Caki2 (cell line): ENCODE data around the gene UHRF2. TPM values are rescaled to one million over a fixed set of nuclear protein-coding genes. Genes with fewer than 3 reads are reported as not detected.
"Not testable (repeated sequence)": the region's sequence is repeated elsewhere in the genome, so short reads cannot be mapped to it uniquely, and the experiment has no call there.

ENCODE experiments used
- DNase-seq: peaks from one replicate; pipeline ENCODE4 v3.0.0-alpha.2; 2015; ENCODE audit warnings: low read depth
- in situ Hi-C: cut with HindIII; loops from 2 replicates; pipeline ENCODE4 v1.10.0; 2016; ENCODE audit warnings: low sequenced_read_pairs, low pct_unique_long_range_greater_than_20kb, mixed read lengths
- total RNA-seq: library from RNA; depleted of rRNA; stranded (reverse); fragments of >200 nt; shearing (Covaris generic); gene quantifications from 2 replicates; pipeline ENCODE4 v1.2.3, GENCODE V29; 2014; ENCODE audit warnings: low replicate concordance; rRNA removed

The UHRF2 gene, protein sequence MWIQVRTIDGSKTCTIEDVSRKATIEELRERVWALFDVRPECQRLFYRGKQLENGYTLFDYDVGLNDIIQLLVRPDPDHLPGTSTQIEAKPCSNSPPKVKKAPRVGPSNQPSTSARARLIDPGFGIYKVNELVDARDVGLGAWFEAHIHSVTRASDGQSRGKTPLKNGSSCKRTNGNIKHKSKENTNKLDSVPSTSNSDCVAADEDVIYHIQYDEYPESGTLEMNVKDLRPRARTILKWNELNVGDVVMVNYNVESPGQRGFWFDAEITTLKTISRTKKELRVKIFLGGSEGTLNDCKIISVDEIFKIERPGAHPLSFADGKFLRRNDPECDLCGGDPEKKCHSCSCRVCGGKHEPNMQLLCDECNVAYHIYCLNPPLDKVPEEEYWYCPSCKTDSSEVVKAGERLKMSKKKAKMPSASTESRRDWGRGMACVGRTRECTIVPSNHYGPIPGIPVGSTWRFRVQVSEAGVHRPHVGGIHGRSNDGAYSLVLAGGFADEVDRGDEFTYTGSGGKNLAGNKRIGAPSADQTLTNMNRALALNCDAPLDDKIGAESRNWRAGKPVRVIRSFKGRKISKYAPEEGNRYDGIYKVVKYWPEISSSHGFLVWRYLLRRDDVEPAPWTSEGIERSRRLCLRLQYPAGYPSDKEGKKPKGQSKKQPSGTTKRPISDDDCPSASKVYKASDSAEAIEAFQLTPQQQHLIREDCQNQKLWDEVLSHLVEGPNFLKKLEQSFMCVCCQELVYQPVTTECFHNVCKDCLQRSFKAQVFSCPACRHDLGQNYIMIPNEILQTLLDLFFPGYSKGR
- 4.8 and 6.0 TPM in 2 replicates for total RNA-seq

DNA sequence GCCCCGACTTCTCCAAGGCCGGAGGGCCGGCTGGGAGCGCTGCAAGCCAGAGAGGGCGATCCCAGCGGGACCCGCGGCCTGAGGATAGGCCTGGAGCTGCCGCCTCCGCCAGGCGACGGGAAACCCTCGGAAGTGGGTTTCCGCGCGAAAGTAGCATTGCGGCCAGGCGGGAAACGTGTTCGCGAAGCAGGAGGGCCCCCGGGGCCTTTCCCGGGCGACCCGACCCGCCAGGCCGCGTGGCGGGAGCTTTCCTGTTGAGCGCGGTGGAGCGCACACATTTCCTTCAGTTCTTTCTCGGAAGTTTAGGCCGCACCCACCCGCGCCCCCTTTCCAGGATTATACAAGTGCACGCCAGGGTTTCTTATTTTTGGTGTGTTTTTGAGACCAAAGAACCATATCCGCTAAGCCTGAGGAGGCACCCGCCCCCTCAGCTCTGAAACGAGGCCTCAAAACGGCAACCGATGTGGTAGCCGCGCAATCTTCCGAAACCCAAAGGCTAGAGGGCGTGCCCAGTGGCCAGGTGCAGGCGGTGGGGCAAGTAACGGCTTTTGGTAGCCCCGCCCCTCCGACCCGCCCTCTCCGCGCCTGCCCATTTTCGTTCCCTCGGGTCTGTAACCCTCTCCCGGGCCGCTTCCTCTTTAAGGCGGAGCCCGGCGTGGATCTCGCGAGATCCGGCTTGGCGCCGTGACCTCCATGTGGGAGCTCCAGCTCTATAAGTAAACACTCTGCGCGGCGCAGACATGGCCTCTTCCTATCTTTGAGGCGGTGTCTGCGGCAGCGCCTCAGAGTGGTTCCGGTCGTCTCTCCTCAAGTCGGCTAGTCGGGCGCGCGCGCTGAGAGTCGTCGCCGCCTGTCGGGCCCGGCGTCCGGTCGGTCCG, at the start of gene UHRF2:
Gene UHRF2, plus strand, starts transcription at position 713 of the 878 bp plus-strand sequence. CDS start 292 bp downstream, outside the sequence.
- in situ Hi-C loops, result no loop called here
- DNase-seq, result peak; percentile 93

DNA sequence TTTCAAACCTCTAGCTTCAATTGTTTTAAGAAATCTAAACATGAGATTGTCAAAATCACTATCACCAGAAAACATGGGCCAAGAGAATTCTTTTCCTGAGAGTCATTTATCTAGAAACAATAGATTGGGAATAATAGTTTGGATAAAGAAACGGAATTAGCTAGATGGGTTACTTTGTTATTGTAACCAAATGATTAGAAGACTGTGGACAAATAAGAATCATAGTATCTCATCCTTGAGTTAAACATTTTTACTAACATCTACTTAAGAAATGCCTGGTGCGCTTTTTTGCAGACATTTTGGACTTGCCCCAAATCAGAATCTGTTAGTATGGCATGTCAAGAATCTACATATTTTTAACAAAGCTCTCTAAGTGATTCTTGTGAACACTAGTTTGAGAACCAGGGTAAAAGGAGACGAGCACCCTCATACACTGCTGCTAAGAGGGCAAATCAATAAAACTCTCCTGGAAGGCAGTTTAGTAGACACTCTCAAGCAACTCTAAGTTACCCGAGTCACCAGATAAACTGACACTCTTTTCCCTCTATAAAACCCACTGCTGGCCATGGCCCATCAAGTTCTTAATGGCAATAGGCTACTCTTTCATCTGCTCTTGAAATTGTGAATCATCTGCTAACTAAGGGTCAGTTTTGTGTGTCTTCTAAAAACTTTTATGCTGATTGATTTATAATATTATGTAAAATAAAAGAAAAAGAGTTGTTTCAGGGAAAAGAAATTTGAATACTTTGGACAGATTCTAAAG, 45.7 kb upstream of the UHRF2 start:
- in situ Hi-C loops, result no loop called here

DNA sequence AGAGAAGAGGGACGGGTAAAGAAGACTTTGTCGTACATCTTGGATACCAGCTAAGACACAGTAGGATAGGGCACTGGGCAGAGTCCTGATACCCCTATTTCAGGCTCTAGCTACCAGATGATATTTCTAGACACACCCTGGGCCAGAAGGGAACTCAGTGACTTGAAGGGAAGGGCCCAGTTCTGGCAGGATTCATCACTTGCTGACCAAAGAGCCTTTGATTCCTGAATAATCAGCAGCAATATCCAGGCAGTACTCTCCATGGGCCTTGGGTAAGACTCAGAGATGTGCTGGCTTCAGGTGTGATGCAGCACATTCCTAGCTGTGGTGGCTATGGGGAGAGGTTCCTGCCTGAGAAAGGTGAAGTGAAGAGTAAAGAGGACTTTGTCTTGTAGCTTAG, 44.2 kb upstream of the UHRF2 start:
- in situ Hi-C loops, result no loop called here
- no peak for DNase-seq

More for the DNA sequence above, 45.7 kb upstream of the UHRF2 start:
- DNase-seq, result no peak

DNA sequence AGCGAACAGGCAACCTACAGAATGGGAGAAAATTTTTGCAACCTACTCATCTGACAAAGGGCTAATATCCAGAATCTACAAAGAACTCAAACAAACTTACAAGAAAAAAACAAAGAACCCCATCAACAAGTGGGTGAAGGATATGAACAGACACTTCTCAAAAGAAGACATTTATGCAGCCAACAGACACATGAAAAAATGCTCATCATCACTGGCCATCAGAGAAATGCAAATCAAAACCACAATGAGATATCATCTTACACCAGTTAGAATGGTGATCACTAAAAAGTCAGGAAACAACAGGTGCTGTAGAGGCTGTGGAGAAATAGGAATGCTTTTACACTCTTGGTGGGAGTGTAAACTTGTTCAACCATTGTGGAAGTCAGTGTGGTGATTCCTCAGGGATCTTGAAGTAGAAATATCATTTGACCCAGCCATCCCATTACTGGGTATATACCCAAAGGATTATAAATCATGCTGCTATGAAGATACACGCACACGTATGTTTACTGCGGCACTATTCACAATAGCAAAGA, 31.5 kb upstream of the UHRF2 start:
- DNase-seq, in situ Hi-C loops: not testable (repeated sequence)

DNA sequence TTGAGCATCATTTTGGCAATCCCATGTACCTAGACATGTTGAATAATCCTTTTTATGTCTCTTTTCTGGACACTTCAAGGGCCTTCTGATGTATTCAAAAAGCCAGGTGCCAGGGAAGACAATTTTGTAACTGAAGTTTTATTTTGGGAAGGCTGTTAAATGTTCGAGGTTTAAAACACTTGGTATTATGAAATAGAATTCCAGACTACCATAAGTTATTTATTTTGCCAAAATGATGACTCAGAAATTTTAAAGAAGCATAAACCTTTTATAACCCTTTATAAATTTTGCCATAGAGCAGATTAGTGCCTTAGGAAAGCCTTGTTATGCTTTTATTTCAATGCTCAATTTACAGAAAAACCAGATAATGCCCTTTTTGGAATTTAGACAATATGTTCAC, 30.3 kb upstream of the UHRF2 start:
- DNase-seq, result no peak
- in situ Hi-C loops, result no loop called here

DNA sequence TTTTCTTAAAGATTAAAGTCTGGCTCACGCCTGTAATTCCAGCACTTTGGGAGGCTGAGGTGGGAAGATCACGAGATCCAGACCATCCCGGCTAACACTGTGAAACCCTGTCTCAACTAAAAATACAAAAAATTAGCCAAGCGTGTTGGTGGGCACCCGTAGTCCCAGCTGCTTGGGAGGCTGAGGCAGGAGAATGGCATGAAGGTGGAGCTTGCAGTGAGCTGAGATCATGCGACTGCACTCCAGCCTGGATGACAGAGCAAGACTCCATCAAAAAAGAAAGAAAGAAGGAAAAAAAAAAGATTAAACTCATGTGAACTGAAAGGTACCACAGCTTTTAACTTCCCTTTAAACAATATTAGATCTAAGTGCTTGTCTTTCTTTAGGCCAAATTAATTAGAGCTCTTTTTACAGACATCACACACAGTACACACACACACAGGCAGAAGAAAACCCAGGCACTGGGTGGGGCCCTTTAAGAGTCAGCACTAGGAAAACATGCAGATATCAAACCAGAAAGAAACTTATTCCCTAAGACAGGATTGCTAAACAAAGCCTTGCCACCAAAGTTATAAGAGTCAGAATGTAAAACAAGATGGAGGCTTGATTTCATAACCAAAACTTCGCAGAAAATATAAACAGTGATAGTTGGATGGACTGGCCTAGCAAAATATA, 29.3 kb upstream of the UHRF2 start:
- no peak for DNase-seq
- in situ Hi-C loops, result no loop called here

DNA sequence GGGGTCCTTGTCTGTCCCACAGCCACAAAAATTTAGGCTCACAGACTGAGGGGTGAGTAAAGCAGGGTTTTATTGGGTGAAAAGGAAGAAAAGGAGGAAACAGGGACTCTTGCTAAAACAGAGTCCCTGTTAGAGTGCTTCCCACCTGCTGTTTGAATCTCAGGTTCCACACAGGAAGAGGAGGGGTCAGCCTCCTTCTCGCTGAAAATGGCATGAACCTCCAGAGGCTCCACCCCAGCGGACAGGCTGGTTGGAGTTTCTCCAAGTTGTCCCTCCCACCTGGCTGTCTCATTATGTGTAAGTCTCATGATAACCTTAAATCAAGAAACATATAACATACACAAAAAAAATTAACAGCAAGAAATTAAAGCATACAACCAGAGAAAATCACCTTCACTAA, 28.3 kb upstream of the UHRF2 start:
- no peak for DNase-seq
- in situ Hi-C loops, result no loop called here

DNA sequence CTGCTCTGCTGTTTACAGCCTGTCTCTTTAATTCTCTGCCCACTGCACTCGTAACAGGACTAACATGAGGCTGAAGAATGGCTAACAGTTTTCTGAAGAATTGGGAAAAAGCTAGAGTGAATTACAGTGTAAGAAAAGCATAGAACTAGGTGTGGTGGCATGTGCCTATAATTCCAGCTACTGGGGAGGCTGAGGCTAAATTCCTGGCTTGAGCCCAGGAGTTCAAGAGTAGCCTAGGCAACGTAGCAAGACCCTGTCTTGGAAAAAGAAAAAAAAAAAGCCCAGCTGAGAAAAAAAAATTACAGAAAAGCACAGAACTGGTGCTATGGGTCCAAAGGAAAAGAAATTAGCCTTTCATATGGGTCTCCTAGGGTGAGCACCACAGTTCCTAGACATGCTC, 13.9 kb upstream of the UHRF2 start:
- in situ Hi-C loops, result no loop called here

DNA sequence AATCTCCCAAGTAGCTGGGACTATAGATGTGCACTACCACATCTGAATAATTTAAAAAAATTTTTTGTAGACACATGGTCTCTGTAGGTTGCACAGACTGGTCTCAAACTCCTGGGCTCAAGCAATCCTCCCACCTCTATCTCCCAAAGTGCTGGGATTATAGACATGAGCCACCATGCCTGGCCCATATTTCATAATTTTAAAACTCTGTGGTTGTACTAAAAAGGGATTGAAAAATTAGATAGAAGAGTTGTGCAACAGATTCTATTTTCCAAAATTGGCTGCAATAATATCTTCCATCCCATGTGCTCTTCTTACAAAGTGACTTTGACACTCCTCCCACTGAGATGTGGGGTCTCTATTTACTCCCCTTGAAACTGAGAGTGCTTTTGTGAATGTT, 7.6 kb upstream of the UHRF2 start:
- DNase-seq, result no peak
- in situ Hi-C loops, result no loop called here

More for the DNA sequence above, 13.9 kb upstream of the UHRF2 start:
- no peak for DNase-seq

DNA sequence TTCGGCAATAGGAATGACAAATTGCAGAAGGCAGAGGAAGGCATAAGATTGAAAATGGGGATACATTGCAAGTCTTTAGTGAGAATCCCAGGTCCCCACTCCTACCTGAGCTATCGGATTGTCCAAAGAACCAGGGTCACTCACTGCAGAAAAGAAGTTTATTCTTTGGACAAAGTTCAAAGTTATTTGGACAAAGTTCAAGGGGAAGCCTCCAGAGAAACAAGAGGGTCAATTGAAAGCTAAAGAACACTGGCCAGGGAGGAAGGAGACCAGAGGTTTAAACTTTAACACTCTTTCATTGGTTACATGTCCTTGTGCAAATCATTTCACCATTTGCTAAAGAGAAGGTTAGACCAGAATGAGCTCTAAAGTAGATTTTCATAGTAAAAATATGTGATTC, 5.2 kb upstream of the UHRF2 start:
- no peak for DNase-seq
- in situ Hi-C loops, result no loop called here

DNA sequence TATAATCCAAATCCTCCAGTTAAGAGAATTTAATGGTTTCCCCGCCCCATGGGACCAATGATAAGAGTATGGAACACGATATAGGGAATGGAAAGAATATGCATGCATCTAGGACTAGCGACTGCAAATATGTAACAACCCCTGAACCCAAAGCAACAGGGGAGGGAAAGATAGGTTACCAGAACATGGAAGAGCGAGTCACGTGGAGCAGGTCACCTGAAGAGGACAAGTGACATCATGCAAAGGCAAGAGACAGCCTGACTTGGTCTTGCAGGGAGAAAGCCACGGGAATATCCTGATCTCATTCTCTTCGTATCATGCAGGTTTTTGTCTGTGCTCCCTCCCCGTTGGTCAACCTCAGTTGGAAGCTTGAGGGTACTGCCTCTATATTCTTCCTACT, 4.7 kb upstream of the UHRF2 start:
- in situ Hi-C loops, result no loop called here
- DNase-seq, result no peak

DNA sequence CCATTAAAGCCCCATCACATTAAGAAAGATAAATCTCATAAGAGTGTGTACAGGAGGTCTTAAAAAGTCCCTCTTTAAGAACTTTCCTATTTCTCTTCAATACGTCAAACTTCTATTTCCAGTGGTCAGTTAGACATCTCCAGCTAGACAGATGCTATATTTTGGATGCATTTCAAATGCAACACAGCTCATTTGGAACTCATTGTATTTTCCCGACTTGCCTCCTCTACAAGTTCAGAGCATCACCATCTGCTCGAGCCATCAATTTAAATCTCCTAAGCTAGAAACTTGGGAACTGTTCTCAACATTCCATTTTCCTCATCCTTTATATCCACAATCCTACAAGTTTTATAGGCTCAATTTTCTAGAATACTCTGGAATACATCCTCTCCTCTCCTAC, 3.2 kb upstream of the UHRF2 start:
- in situ Hi-C loops, result no loop called here
- no peak for DNase-seq

DNA sequence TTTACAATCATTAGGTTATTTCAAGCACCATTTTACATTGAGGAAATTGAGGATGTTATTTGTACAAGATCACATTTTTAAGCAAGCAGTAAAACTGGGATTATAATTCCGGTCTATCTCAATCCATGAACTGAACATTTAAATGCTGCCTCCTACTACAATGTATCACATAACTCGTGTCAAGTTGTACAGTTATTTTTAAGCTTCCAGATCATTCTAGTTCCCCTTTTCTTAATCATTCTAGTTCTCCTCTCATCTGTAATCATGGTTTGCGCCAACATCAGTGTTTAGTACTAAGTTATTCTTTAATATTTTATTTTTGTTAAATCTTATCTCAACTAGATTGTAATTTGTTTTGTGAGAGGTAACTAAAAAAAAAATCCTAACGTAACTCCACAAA, 2.4 kb upstream of the UHRF2 start:
- in situ Hi-C loops, result no loop called here
- DNase-seq, result no peak

DNA sequence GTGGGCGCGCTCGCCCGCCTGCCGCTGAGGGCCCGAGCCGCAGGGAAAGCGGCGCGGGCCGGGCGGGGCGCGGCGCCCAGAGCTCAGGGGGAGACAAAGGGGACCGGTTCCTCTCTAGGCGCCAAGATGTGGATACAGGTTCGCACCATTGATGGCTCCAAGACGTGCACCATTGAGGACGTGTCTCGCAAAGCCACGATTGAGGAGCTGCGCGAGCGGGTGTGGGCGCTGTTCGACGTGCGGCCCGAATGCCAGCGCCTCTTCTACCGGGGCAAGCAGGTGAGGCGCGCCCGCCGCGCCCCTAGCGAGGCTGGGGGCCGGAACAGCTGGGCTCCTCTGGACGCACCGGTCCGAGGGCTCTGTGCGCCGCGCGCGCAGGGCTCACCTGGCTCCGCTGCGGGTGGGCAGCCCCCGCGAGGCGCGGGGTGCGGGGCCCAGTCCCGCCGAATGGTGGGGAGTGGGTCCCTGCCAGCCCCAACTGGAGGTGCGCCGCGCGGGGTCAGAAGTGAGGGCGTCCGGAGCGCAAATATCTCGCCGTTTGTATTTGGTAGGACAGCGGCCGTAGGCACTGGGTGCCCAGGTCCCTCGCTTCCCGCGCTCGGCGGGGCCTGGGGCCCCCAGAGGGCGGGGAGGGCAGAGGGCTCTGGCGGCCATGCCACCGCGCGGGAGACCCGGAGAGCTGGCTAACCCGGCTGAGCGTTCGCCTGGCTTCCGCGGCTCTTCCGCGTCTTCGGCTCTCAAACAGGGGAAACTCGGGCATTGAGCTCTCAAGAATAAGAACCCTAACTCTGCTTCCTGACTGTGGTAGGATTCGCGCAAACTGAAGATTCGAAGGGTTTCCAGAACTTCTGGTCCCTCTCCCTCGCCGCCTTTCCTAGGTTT, 607 bp downstream of the UHRF2 start:
- in situ Hi-C loops, result no loop called here
- peak; percentile 16 for DNase-seq

DNA sequence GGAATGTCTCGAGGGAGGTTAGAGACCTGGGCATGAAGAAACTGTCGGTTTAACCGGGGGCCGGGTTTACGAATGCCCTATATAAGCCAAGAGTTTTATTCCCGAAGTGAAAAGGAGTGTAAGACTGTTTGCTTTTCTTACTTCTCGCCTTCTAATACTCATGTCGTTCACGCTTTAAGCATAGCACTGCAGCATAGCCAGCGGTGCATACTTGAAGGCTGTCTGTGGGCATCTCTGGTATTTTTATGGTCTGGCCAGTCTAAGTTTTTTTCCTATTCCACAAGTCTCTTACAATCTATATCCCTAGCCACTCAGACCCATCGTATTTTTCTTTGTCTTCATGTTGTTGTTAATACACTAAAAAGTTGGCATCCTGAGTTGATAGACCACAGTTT, 1.2 kb downstream of the UHRF2 start:
- in situ Hi-C loops, result no loop called here
- DNase-seq, result peak; percentile 18

DNA sequence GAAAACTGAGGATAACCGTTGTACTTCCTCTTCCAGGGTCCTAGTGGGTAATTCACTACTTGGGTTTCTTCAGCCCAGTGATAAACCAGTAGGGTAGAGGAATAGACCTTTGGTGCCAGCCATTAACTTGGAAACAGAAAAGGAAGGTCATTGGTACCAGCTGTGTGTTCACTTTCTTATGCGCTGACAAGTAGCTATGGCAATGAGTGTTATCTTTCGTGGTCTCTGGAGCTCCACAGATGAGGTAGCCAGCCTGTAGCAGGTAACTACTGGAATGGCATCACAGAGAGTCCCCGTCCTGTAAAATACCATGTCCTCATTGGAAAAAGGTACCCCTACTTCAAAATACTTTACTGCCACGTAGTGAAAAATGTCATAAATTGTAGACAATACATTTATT, 2.3 kb downstream of the UHRF2 start:
- DNase-seq, result peak; percentile 0
- in situ Hi-C loops, result no loop called here
